AG09309 (cell line): Measurements from ENCODE around the gene NT5M.
"Not testable (repeated sequence)": the region's sequence is repeated elsewhere in the genome, so short reads cannot be mapped to it uniquely, and the experiment has no call there.

Experiments
- DNase-seq: peaks from one replicate; pipeline ENCODE4 v3.0.0-alpha.2; 2010; ENCODE audit warnings: low read depth
- H3K4me3 ChIP-seq: 2 replicates; pipeline ENCODE4 v1.5.1; 2011; ENCODE audit warnings: mild to moderate bottlenecking, low read depth, low read length, moderate library complexity; ENCODE audit not compliant: control insufficient read depth
- TF ChIP-seq, protein P1 (sequence below): IDR thresholded peaks from 2 replicates; pipeline ENCODE4 v1.5.1; 2011; ENCODE audit warnings: mild to moderate bottlenecking, low read depth, low read length, inconsistent platforms; ENCODE audit not compliant: insufficient read depth, control insufficient read depth; ENCODE audit errors: missing control alignments

NT5M gene

DNA sequence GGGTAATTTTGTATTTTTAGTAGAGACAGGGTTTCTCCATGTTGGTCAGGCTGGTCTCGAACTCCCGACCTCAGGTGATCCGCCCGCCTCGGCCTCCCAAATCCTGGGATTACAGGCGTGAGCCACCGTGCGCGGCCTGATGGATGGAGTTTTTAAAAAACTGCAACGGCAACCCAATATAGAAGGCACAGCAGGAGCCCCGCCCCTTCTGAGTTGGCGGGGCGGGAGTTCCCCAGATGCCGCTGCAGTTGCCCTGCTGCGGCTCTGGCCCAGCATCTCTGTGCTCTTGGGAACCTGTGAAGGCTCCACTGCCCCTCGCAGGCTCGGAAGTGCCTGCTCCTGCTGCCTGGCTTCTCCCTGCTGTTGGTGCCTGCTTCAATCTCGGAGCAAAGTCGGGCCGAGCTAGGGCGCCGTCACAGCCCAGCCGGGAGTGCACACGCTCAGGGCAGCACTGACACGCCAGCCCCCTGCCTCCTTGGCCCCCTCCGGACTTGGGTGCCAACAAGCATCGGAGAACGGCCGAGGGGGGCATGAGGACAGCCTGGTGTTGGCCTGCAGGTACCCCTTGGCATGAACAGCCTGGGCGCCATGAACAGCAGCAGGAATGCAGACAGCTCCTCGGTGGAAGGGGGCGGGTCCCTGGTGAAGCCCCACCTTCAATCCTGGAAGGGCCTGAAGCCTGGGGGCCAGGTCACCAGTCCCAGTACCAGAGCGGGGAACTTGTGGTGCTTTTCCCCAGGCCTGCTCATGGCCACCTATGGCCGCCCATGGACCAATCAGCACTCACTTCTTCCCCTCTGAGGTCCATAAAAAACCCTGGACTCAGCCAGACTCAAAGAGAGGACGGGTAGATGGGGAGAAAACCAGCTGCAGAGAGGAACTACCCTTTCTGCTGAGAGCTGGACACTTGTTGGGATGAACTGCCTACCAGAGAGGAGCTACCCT lies 2.3 kb upstream of the NT5M start:
- no peak overlapping the region; the same call in 1 of the 2 replicates for H3K4me3 ChIP-seq
- DNase-seq, result no peak
- TF ChIP-seq, protein P1, sequence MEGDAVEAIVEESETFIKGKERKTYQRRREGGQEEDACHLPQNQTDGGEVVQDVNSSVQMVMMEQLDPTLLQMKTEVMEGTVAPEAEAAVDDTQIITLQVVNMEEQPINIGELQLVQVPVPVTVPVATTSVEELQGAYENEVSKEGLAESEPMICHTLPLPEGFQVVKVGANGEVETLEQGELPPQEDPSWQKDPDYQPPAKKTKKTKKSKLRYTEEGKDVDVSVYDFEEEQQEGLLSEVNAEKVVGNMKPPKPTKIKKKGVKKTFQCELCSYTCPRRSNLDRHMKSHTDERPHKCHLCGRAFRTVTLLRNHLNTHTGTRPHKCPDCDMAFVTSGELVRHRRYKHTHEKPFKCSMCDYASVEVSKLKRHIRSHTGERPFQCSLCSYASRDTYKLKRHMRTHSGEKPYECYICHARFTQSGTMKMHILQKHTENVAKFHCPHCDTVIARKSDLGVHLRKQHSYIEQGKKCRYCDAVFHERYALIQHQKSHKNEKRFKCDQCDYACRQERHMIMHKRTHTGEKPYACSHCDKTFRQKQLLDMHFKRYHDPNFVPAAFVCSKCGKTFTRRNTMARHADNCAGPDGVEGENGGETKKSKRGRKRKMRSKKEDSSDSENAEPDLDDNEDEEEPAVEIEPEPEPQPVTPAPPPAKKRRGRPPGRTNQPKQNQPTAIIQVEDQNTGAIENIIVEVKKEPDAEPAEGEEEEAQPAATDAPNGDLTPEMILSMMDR, result no peak

DNA sequence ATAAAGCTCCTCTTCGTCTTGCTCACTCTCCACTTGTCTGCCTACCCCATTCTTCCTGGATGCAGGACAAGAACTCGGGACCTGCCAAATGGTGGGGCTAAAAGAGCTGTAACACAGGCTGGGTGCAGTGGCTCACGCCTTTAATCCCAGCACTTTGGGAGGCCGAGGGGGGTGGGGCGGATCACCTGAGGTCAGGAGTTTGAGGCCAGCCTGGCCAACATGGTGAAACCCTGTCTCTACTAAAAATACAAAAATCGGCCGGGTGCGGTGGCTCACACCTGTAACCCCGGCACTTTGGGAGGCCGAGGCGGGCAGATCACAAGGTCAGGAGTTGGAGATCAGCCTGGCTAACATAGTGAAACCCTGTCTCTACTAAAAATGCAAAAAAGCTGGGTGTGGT lies 1.5 kb upstream of the NT5M start:
- H3K4me3 ChIP-seq, DNase-seq: not testable (repeated sequence)

DNA sequence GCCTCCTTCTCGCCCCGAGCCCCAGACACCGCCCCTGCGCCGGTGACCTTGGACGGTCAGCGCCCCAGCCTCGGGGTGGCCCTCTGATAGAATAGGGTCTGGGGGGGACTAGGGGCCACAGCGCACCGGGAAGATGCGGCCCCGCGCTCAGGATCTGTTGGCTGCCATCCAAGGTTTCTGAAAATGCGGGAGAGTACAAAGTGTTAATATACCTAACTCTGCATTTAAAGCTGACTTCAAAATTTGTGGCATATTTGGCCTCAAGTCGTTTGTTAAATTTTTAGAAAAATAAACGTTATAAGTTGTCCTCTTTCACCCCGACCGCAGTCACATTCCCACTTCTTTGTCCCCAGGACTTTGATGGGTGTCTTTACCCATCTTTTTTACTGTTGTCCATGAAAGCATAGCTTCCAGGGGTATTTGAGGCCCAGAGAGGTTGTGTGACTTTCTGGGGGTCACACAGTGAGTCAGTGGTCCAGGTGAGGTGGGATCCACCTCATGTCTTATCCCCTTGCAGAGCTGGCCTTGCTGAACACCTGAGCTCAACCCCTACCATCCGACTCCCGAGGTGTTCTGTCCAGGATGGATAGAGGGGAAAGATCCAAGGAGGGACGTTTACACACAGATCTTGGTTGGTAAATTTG lies 796 bp downstream of the NT5M start:
- TF ChIP-seq, protein P1, result no peak
- H3K4me3 ChIP-seq, result peak overlapping the region; percentile 48
- DNase-seq, result no peak

DNA sequence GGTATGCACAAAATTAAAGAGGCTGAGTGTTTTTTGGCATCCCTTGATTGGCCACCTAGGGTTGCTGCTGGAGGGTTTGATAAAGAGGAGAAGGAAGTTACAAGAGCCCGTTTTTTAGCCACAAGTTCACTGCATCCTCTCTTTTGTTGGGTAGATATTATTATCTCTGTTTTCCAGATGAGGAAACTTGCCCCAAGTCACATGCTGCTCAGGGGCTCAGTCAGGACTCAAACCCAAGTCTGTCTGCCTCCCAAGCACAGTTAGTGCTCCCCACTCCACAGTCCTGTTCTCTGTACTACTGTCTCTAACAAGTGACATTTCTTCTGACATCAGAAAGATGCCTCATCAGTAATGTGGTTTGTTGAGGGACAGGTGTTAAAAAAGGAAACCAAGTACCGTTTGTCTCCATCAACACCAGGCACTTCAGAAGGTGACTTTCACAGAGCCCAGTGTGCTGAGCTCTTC lies 1.4 kb downstream of the NT5M start:
- no peak overlapping the region for H3K4me3 ChIP-seq
- TF ChIP-seq, protein P1, result no peak
- DNase-seq, result no peak

DNA sequence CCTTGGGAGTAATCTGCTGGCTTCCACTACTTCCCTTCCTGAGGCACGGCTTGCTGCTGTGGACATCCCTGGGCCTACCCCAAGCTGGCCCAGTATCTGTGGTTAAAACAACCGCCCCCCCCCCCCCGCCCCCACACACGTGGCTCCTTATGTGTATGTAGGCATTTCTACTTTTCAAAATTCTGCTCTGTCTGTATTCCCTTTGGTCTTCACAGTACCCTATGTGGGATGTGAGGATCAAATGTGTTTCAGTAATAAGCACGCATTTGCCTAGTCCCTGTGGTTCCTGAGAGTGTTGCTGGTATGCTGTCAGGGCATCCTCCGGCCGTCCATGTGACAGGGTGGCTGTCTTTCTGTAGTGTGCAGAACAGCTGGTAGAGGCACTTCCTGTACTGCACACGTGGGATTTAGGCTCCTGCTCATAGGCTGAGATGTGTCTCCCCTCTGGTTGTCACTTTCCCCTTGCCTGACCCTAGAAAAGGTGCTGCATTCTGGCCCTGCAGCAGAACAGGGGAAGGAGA lies 2.2 kb downstream of the NT5M start:
- no peak overlapping the region for H3K4me3 ChIP-seq
- TF ChIP-seq, protein P1, result no peak
- DNase-seq, result no peak

DNA sequence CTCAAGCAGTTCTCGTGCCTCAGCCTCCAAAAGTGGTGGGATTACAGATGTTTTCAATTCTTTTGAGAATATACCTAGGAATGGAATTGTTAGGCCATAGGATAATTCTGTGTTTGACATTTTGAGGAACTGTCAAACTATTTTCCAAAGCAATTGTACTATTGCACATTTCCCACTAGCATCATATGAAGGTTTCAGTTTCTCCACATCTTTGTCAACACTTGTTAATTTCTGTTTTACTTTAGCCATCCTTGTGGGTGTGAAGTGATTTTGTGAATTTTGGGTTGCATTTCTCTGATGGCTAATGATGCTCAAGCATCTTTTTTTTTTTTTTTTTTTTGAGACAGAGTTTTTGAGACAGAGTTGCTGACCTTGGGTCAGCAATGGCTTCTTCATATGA lies 6.2 kb downstream of the NT5M start:
- no peak for DNase-seq
- no peak overlapping the region for H3K4me3 ChIP-seq
- TF ChIP-seq, protein P1, result no peak
